ENCODE results near the gene ADAMTS6.
A peak's percentile ranks its signal among the peaks of the same experiment; 100 is the strongest.

Gene ADAMTS6

DNA sequence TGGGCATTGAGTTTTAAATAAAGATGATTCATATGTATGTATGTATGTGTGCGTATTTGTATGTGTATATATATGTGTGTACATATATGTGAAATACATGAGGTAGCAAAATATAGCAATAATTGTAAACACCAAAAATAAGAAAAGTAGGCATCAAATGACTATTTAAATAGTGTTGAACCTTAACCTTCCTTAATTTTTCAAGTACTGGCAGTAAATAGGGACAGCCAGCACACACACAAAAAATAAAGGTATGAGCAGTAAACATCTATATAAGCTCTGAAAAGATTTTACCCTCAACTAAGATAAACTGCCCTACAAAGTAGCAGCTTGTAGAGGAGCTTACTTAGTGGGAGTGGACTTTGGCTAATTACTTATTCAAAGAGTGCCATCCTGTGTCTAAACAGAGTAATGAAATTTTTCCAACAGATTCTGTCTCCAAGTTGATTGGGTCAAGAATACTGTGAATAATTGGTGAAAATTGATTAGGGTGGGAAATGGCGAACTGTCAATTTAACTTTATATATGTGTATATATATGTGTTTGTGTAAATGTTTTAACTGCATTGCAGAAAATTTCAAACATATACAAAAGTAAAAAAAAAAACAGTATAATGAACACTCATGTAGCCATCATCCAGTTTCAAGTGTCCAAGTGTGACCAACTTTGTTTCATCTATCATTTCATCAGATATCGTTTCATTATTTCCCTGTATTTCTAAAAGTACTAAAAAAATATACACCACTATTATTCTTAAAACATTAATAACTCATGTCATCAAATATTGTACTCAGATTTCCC lies 2.0 kb upstream of the ADAMTS6 start:
- H2AFZ ChIP-seq (ENCODE audit: low read length, unreplicated experiment) = peak overlapping the region; percentile 58
- H3K4me3 ChIP-seq (ENCODE audit: low read depth, low read length) = peak overlapping the region; percentile 87

DNA sequence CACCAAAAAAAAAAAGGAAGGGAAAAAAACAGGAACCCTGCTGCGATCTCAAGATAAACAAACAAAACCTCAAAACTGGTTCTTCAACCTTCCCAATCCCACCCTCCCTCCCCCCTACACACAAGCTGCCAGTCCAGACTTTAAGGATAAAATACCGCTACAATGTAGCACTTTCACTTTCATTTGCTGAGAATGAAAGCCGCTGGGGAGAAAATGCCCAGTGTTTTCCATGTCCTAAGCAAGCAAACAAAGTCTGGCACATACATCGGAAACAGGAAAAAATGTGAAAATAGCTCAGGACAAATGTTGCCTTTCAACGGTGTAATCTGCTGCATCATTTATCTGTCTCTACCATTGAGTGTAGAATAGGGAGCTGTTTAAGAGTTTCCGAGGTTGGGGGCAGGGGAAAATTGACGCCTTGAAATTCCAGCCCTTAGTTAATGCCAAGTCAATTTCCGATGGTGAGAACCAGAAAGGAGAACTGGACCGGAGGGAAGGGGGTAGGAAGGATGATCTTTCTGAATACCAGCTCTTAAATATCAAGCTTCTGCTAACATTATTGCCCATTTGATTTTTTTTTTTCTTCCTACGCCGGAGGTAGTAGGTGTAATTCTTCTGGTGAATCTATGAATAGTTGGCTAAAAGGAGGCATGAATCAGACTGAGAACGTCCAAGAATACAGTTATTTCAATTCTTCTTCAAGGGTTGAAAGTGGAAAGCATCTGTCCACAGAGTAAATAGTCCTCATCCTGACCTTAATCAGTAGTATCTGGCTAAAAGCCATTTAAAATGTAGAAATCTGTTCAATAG lies 1.2 kb upstream of the ADAMTS6 start:
- Histone ChIP-seq H3K27ac (ENCODE audit: low read depth, low read length) (peak overlapping the region; percentile 90), H3K27me3 (ENCODE audit: insufficient read depth, low read length) (no peaks in the 10 kb centered on the region), H3K79me2 (ENCODE audit: control insufficient read depth, insufficient read depth, low read length, unreplicated experiment) (peaks cover 26% of the 10 kb centered on the region), H3K4me1 (ENCODE audit: control insufficient read depth, insufficient read depth, low read length, unreplicated experiment) (peaks cover 21% of the 10 kb centered on the region), H2AFZ (ENCODE audit: low read length, unreplicated experiment) (peak overlapping the region; percentile 58), H3K36me3 (ENCODE audit: insufficient read depth, low read length) (no peaks in the 10 kb centered on the region), H3K4me3 (ENCODE audit: low read depth, low read length) (peak overlapping the region; percentile 87)

More for the DNA sequence above, 2.0 kb upstream of the ADAMTS6 start:
- H3K4me1 ChIP-seq (ENCODE audit: control insufficient read depth, insufficient read depth, low read length, unreplicated experiment) = peaks cover 13% of the 10 kb centered on the region
- peaks cover 18% of the 10 kb centered on the region for H3K79me2 ChIP-seq (ENCODE audit: control insufficient read depth, insufficient read depth, low read length, unreplicated experiment)
- H3K27me3 ChIP-seq (ENCODE audit: insufficient read depth, low read length) = no peaks in the 10 kb centered on the region
- no peaks in the 10 kb centered on the region for H3K36me3 ChIP-seq (ENCODE audit: insufficient read depth, low read length)
- peak overlapping the region; percentile 90 for H3K27ac ChIP-seq (ENCODE audit: low read depth, low read length)

GRCh38 chr5:65482296-65482735 lies 596 bp upstream of the ADAMTS6 start:
- H3K4me3 ChIP-seq (ENCODE audit: low read depth, low read length) = peak overlapping the region; percentile 87
- peak overlapping the region; percentile 47 for H2AFZ ChIP-seq (ENCODE audit: low read length, unreplicated experiment)
- no peaks in the 10 kb centered on the region for H3K36me3 ChIP-seq (ENCODE audit: insufficient read depth, low read length)
- peaks cover 24% of the 10 kb centered on the region for H3K4me1 ChIP-seq (ENCODE audit: control insufficient read depth, insufficient read depth, low read length, unreplicated experiment)
- peak overlapping the region; percentile 90 for H3K27ac ChIP-seq (ENCODE audit: low read depth, low read length)
- no peaks in the 10 kb centered on the region for H3K27me3 ChIP-seq (ENCODE audit: insufficient read depth, low read length)
- peaks cover 32% of the 10 kb centered on the region for H3K79me2 ChIP-seq (ENCODE audit: control insufficient read depth, insufficient read depth, low read length, unreplicated experiment)

- peak overlapping the region; percentile 87 for H3K4me3 ChIP-seq (ENCODE audit: low read depth, low read length)
- peaks cover 27% of the 10 kb centered on the region for H3K4me1 ChIP-seq (ENCODE audit: control insufficient read depth, insufficient read depth, low read length, unreplicated experiment)
- H3K36me3 ChIP-seq (ENCODE audit: insufficient read depth, low read length) = no peaks in the 10 kb centered on the region
- H3K27ac ChIP-seq (ENCODE audit: low read depth, low read length) = peak overlapping the region; percentile 90
- peak overlapping the region; percentile 63 for H2AFZ ChIP-seq (ENCODE audit: low read length, unreplicated experiment)
- H3K79me2 ChIP-seq (ENCODE audit: control insufficient read depth, insufficient read depth, low read length, unreplicated experiment) = peaks cover 44% of the 10 kb centered on the region
- no peaks in the 10 kb centered on the region for H3K27me3 ChIP-seq (ENCODE audit: insufficient read depth, low read length)
These were observed 544 bp downstream of the ADAMTS6 start for GRCh38 chr5:65481171-65481581.

GRCh38 chr5:65480306-65480865 lies 1.3 kb downstream of the ADAMTS6 start:
- Histone ChIP-seq H3K79me2 (ENCODE audit: control insufficient read depth, insufficient read depth, low read length, unreplicated experiment) (peaks cover 51% of the 10 kb centered on the region), H3K27me3 (ENCODE audit: insufficient read depth, low read length) (no peaks in the 10 kb centered on the region), H3K4me1 (ENCODE audit: control insufficient read depth, insufficient read depth, low read length, unreplicated experiment) (peaks cover 32% of the 10 kb centered on the region), H3K36me3 (ENCODE audit: insufficient read depth, low read length) (no peaks in the 10 kb centered on the region), H2AFZ (ENCODE audit: low read length, unreplicated experiment) (peak overlapping the region; percentile 59), H3K4me3 (ENCODE audit: low read depth, low read length) (peak overlapping the region; percentile 87), H3K27ac (ENCODE audit: low read depth, low read length) (peak overlapping the region; percentile 90)

GRCh38 chr5:65479527-65479926 lies 2.2 kb downstream of the ADAMTS6 start:
- Histone ChIP-seq H3K4me1 (ENCODE audit: control insufficient read depth, insufficient read depth, low read length, unreplicated experiment) (peaks cover 39% of the 10 kb centered on the region), H3K79me2 (ENCODE audit: control insufficient read depth, insufficient read depth, low read length, unreplicated experiment) (peaks cover 55% of the 10 kb centered on the region), H3K27ac (ENCODE audit: low read depth, low read length) (peak overlapping the region; percentile 90), H3K27me3 (ENCODE audit: insufficient read depth, low read length) (no peaks in the 10 kb centered on the region), H2AFZ (ENCODE audit: low read length, unreplicated experiment) (peak overlapping the region; percentile 59), H3K4me3 (ENCODE audit: low read depth, low read length) (peak overlapping the region; percentile 87), H3K36me3 (ENCODE audit: insufficient read depth, low read length) (no peaks in the 10 kb centered on the region)

- H3K27ac ChIP-seq (ENCODE audit: low read depth, low read length) = peak overlapping the region; percentile 90; the same call in 1 of the 2 replicates
- H3K4me1 ChIP-seq (ENCODE audit: control insufficient read depth, insufficient read depth, low read length, unreplicated experiment) = peaks cover 46% of the 10 kb centered on the region
- no peaks in the 10 kb centered on the region for H3K36me3 ChIP-seq (ENCODE audit: insufficient read depth, low read length)
- H3K79me2 ChIP-seq (ENCODE audit: control insufficient read depth, insufficient read depth, low read length, unreplicated experiment) = peaks cover 64% of the 10 kb centered on the region
- H3K4me3 ChIP-seq (ENCODE audit: low read depth, low read length) = peak overlapping the region; percentile 87
- no peaks in the 10 kb centered on the region for H3K27me3 ChIP-seq (ENCODE audit: insufficient read depth, low read length)
- peak overlapping the region; percentile 20 for H2AFZ ChIP-seq (ENCODE audit: low read length, unreplicated experiment)
These were observed 3.4 kb downstream of the ADAMTS6 start for GRCh38 chr5:65478336-65478735.

DNA sequence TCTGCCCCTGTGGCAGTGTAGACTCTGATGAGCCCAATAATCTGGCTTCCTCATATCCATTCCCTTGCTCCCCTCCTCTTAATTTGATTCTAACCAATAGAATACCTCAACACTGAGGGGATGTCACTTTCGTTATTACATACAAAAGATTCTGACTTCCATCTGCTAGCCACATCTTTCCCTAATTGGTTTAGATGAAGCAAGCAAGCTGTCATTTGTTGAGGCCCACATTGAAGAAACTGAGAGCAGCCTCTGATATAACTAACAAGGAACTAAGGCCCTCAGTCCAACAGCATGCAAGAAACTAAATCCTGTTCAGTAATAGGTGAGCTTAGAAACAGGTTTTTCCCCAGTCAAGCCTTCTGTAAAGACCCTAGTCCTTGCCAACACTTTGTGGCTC lies 5.8 kb downstream of the ADAMTS6 start:
- Histone ChIP-seq H2AFZ (ENCODE audit: low read length, unreplicated experiment) (peak overlapping the region; percentile 1), H3K79me2 (ENCODE audit: control insufficient read depth, insufficient read depth, low read length, unreplicated experiment) (peaks cover 85% of the 10 kb centered on the region), H3K4me1 (ENCODE audit: control insufficient read depth, insufficient read depth, low read length, unreplicated experiment) (peaks cover 45% of the 10 kb centered on the region), H3K27me3 (ENCODE audit: insufficient read depth, low read length) (no peaks in the 10 kb centered on the region), H3K4me3 (ENCODE audit: low read depth, low read length) (no peak overlapping the region), H3K36me3 (ENCODE audit: insufficient read depth, low read length) (no peaks in the 10 kb centered on the region), H3K27ac (ENCODE audit: low read depth, low read length) (no peak overlapping the region)

DNA sequence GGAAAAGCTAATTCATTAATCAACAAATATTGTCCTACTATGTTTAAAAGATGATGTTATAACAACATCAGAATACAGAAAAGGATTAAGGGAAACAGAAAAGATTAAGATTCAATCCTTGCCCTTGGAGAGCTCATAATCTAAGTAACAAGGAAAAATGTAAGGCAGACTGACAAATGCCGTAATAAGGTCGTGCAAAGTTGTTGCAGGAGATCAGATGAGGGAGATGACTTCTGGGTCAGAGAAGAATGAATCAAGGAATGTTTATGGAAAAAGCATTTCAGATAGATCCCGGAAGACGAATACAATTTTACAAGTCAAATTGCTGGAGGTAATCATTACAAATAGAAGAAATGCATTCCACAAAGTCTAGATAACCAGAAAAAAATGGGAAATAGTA lies 6.4 kb downstream of the ADAMTS6 start:
- no peak overlapping the region for H2AFZ ChIP-seq (ENCODE audit: low read length, unreplicated experiment)
- no peaks in the 10 kb centered on the region for H3K36me3 ChIP-seq (ENCODE audit: insufficient read depth, low read length)
- H3K27me3 ChIP-seq (ENCODE audit: insufficient read depth, low read length) = no peaks in the 10 kb centered on the region
- no peak overlapping the region for H3K4me3 ChIP-seq (ENCODE audit: low read depth, low read length)
- H3K27ac ChIP-seq (ENCODE audit: low read depth, low read length) = 0 out of 2 replicates have a peak overlapping the region, but pooled peaks have one; percentile 46
- peaks cover 84% of the 10 kb centered on the region for H3K79me2 ChIP-seq (ENCODE audit: control insufficient read depth, insufficient read depth, low read length, unreplicated experiment)
- peaks cover 48% of the 10 kb centered on the region for H3K4me1 ChIP-seq (ENCODE audit: control insufficient read depth, insufficient read depth, low read length, unreplicated experiment)

DNA sequence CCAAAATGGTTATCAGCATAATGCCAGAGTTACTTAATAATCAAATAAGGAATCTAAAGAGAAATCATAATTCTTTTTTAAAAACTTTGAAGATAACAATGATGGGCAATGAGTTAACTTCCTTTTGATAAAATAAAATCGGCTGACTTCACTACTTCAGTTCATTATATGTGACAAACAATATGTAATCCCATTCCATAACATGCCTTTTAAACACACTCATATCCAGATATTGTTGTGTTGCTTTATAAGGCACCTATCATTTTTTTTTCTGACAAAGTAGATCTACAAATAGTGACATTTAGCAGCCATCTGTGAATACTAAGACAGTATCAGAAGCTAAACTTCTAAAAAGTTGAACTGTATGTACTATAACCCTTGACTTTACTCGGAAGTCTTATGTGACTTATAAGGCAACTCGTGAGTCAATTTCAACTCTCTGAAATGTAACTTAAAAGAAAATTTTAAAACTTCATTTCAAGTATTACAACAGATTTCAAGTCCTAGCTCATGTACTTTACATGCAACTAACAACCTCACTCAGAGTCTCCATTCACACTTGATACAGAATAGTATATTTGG lies 7.5 kb downstream of the ADAMTS6 start:
- H3K27ac ChIP-seq (ENCODE audit: low read depth, low read length) = peak overlapping the region; percentile 46
- H3K79me2 ChIP-seq (ENCODE audit: control insufficient read depth, insufficient read depth, low read length, unreplicated experiment) = peaks cover 75% of the 10 kb centered on the region
- no peaks in the 10 kb centered on the region for H3K36me3 ChIP-seq (ENCODE audit: insufficient read depth, low read length)
- peak overlapping the region; percentile 26 for H2AFZ ChIP-seq (ENCODE audit: low read length, unreplicated experiment)
- no peaks in the 10 kb centered on the region for H3K27me3 ChIP-seq (ENCODE audit: insufficient read depth, low read length)
- H3K4me1 ChIP-seq (ENCODE audit: control insufficient read depth, insufficient read depth, low read length, unreplicated experiment) = peaks cover 45% of the 10 kb centered on the region
- H3K4me3 ChIP-seq (ENCODE audit: low read depth, low read length) = peak overlapping the region; percentile 31

Data from ACC112 (cell line).